OCI-LY1 (cell line): ENCODE results near the gene RTP5.

ENCODE experiments used
- H2AFZ ChIP-seq: fragments of 200-600 bp; sonication (generic), shearing (Covaris generic); 2 replicates; pipeline ENCODE4 v1.6.0; 2014; ENCODE audit warnings: antibody characterized with exemption, mild to moderate bottlenecking, low read length
- H3F3A ChIP-seq: fragments of 200-600 bp; sonication (generic), shearing (Covaris generic); 2 replicates; pipeline ENCODE4 v1.6.0; 2014; ENCODE audit warnings: mild to moderate bottlenecking, antibody characterized with exemption, low read length, moderate library complexity; ENCODE audit not compliant: insufficient read depth
- H3K27ac ChIP-seq: fragments of 200-600 bp; sonication (generic); 2 replicates; pipeline ENCODE4 v1.5.1; 2014; ENCODE audit warnings: low read length, mixed run types, mild to moderate bottlenecking, low read depth; ENCODE audit not compliant: poor library complexity, severe bottlenecking
- H3K27me3 ChIP-seq: fragments of 200-600 bp; sonication (generic); 2 replicates; pipeline ENCODE4 v1.6.0; 2014; ENCODE audit warnings: antibody characterized with exemption, mild to moderate bottlenecking, low read length, moderate library complexity; ENCODE audit not compliant: insufficient read depth
- H3K36me3 ChIP-seq: fragments of 200-600 bp; sonication (generic); 2 replicates; pipeline ENCODE4 v1.6.1; 2014; ENCODE audit warnings: mild to moderate bottlenecking, antibody characterized with exemption, low read length, moderate library complexity, mixed read lengths; ENCODE audit not compliant: insufficient read depth
- H3K4me1 ChIP-seq: fragments of 200-600 bp; sonication (generic); 2 replicates; pipeline ENCODE4 v1.5.1; 2014; ENCODE audit warnings: mild to moderate bottlenecking, low read length, moderate library complexity; ENCODE audit not compliant: insufficient read depth, severe bottlenecking
- H3K4me2 ChIP-seq: fragments of 200-600 bp; sonication (generic), shearing (Covaris generic); 2 replicates; pipeline ENCODE4 v1.6.1; 2014; ENCODE audit warnings: low read length
- H3K4me3 ChIP-seq: fragments of 200-600 bp; sonication (generic); 2 replicates; pipeline ENCODE4 v1.5.1; 2014; ENCODE audit warnings: low read length, low read depth, mild to moderate bottlenecking, mixed read lengths; ENCODE audit not compliant: poor library complexity, severe bottlenecking
- H3K79me2 ChIP-seq: fragments of 200-600 bp; shearing (Covaris generic); 2 replicates; pipeline ENCODE4 v1.6.1; 2016; ENCODE audit warnings: mixed run types, low read length, mixed read lengths; ENCODE audit not compliant: insufficient read depth
- H3K9ac ChIP-seq: fragments of 200-600 bp; sonication (generic), shearing (Covaris generic); 2 replicates; pipeline ENCODE4 v1.6.1; 2014; ENCODE audit warnings: mild to moderate bottlenecking, low read length, mixed read lengths
- H3K9me2 ChIP-seq: fragments of 200-600 bp; sonication (generic), shearing (Covaris generic); 2 replicates; pipeline ENCODE4 v1.6.1; 2014; ENCODE audit warnings: low read depth, mild to moderate bottlenecking, low read length, mixed read lengths
- H3K9me3 ChIP-seq: fragments of 200-600 bp; shearing (Covaris generic); 2 replicates; pipeline ENCODE4 v1.6.1; 2014; ENCODE audit warnings: low read length, mixed read lengths
- H4K20me1 ChIP-seq: fragments of 200-600 bp; sonication (generic), shearing (Covaris generic); 2 replicates; pipeline ENCODE4 v1.6.0; 2016; ENCODE audit warnings: mild to moderate bottlenecking, low read length; ENCODE audit not compliant: insufficient read depth
- EZH2 ChIP-seq: fragments of 200-600 bp; sonication (generic), shearing (Covaris generic); IDR thresholded peaks from 2 replicates; pipeline ENCODE4 v1.8.0; 2017; ENCODE audit warnings: borderline replicate concordance, mixed run types, mild to moderate bottlenecking, antibody characterized with exemption, low read length, moderate library complexity, mixed read lengths
- TF ChIP-seq, protein P1 (sequence below): fragments of 200-600 bp; sonication (generic), shearing (Covaris generic); IDR thresholded peaks from 2 replicates; pipeline ENCODE4 v1.5.1; 2017; ENCODE audit warnings: mild to moderate bottlenecking, antibody characterized with exemption, low read length, moderate library complexity, mixed read lengths

The RTP5 gene

DNA sequence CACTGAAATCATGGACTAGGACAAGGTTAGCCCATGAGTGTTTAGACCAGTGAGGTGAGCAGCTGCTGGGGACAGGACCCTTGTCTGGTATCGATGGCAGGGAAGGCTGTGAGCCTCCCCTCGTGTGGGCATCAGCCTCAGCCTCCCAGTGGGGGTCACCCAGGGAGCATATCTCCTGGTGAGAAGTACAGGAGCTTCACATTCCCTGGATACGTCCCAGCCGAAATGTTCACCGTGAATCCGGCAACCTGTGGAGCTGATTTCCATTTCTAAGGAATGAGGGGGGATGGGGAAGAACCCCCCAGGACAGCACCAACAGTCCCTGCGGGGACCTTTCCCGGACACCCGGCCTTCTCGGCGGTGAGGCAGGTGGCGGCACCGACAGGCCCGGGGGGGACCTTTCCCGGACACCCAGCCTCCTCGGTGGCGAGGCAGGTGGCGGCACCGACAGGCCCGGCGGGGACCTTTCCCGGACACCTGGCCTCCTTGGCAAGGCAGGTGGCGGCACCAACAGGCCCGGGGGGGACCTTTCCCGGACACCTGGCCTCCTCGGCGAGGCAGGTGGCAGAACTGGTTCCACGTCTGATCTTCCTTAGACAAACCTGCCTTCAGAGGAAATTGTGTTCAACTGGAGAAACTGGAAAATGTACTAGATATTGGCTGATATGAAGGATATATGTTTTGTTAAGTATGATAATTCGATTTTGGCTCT is 21.2 kb downstream of the RTP5 start:
- Histone ChIP-seq H3K9me2 (no peaks in the 10 kb centered on the region), H3K79me2 (no peaks in the 10 kb centered on the region), H2AFZ (no peak overlapping the region), H3K4me1 (peaks cover 9% of the 10 kb centered on the region), H3K4me2 (no peak overlapping the region), H3F3A (no peaks in the 10 kb centered on the region), H3K27ac (no peak overlapping the region), H4K20me1 (no peaks in the 10 kb centered on the region), H3K4me3 (no peak overlapping the region), H3K9me3 (no peaks in the 10 kb centered on the region), H3K36me3 (no peaks in the 10 kb centered on the region), H3K9ac (no peak overlapping the region), H3K27me3 (no peaks in the 10 kb centered on the region)
- TF ChIP-seq, protein P1, sequence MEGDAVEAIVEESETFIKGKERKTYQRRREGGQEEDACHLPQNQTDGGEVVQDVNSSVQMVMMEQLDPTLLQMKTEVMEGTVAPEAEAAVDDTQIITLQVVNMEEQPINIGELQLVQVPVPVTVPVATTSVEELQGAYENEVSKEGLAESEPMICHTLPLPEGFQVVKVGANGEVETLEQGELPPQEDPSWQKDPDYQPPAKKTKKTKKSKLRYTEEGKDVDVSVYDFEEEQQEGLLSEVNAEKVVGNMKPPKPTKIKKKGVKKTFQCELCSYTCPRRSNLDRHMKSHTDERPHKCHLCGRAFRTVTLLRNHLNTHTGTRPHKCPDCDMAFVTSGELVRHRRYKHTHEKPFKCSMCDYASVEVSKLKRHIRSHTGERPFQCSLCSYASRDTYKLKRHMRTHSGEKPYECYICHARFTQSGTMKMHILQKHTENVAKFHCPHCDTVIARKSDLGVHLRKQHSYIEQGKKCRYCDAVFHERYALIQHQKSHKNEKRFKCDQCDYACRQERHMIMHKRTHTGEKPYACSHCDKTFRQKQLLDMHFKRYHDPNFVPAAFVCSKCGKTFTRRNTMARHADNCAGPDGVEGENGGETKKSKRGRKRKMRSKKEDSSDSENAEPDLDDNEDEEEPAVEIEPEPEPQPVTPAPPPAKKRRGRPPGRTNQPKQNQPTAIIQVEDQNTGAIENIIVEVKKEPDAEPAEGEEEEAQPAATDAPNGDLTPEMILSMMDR, result no peak
- TF ChIP-seq EZH2, result no peak

DNA sequence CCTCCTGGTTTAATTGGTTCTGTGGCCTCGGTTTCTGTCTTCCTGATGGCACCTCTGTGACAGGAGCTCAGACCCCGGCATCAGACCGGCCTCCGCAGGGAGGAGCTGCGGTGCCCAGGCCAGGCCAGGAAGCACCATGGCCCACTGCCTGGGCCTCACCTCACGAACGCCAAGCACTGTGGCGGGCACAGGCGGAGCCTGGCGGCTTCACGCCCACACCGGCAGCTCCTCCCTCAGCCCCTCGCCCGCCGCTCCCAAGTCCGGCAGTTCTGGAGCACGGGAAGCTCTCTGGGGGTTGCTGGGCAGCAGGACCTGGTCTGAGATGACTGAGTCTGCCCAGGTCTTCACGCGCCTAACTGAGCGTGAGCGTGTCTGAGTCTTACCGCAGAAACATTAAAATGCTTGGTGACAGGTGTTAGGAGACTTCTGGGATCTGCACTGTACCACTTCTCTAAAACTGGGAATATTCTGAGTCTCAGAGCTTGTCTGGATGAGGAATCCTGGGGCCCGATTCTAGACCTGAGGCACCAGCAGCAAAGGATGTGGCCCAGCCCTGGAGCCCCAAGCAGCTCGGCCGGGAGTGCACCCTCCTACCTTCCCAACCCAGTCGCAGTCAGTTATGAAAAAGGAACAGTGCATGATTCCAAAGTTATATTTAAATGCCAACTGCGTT is 21.9 kb downstream of the RTP5 start:
- H2AFZ ChIP-seq, result no peak overlapping the region
- no peaks in the 10 kb centered on the region for H3F3A ChIP-seq
- no peaks in the 10 kb centered on the region for H3K36me3 ChIP-seq
- TF ChIP-seq, protein P1, result no peak
- no peak for TF ChIP-seq EZH2
- no peaks in the 10 kb centered on the region for H3K79me2 ChIP-seq
- no peak overlapping the region for H3K4me3 ChIP-seq
- H3K4me2 ChIP-seq, result no peak overlapping the region
- H3K9me3 ChIP-seq, result no peaks in the 10 kb centered on the region
- no peaks in the 10 kb centered on the region for H3K27me3 ChIP-seq
- H3K9ac ChIP-seq, result no peak overlapping the region
- no peaks in the 10 kb centered on the region for H4K20me1 ChIP-seq
- H3K27ac ChIP-seq, result no peak overlapping the region
- H3K4me1 ChIP-seq, result peaks cover 2% of the 10 kb centered on the region
- H3K9me2 ChIP-seq, result no peaks in the 10 kb centered on the region

DNA sequence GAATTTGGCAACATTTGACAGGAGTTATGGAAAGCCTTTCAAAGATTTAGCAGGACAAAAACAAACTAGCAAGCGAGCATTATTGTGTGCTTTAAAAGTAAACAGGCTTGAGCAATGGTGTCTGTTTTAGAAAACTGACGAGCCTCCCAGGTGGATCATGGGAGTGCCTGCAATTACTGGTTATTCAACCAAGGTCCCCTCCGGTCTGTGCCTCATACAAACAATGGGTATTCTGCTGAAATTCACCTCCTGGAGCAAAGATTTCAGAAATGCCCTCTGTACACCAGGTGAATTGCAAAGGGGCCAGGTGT is 22.4 kb downstream of the RTP5 start:
- no peak overlapping the region for H3K27ac ChIP-seq
- H3K9me3 ChIP-seq, result no peaks in the 10 kb centered on the region
- H3K79me2 ChIP-seq, result no peaks in the 10 kb centered on the region
- no peak for TF ChIP-seq EZH2
- TF ChIP-seq, protein P1, result no peak
- no peak overlapping the region for H3K4me3 ChIP-seq
- H3K36me3 ChIP-seq, result no peaks in the 10 kb centered on the region
- no peak overlapping the region for H3K4me2 ChIP-seq
- no peaks in the 10 kb centered on the region for H3F3A ChIP-seq
- H2AFZ ChIP-seq, result no peak overlapping the region
- no peaks in the 10 kb centered on the region for H3K4me1 ChIP-seq
- H4K20me1 ChIP-seq, result no peaks in the 10 kb centered on the region
- no peak overlapping the region for H3K9ac ChIP-seq
- no peaks in the 10 kb centered on the region for H3K9me2 ChIP-seq
- no peaks in the 10 kb centered on the region for H3K27me3 ChIP-seq
